Measurements from ENCODE around the gene ANKH.

DNA sequence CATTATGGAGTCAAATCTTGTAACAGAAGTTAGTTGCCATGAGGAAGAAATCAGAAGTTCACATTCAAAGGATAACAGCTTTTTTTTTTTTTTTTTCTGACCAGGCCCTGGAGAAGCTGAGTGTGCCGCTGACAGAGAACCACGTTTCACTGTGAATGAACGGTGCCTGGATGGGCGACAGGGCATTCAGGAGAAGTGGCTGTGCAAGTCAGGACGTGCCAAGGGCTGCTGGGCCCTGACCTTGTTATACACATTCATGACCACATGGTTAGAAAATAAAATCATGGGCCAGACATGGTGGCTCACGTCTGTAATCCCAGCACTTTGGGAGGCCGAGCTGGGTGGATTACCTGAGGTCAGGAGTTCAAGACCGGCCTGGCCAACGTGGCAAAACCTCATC, 91.6 kb downstream of the ANKH start:
- TF ChIP-seq, protein P1, sequence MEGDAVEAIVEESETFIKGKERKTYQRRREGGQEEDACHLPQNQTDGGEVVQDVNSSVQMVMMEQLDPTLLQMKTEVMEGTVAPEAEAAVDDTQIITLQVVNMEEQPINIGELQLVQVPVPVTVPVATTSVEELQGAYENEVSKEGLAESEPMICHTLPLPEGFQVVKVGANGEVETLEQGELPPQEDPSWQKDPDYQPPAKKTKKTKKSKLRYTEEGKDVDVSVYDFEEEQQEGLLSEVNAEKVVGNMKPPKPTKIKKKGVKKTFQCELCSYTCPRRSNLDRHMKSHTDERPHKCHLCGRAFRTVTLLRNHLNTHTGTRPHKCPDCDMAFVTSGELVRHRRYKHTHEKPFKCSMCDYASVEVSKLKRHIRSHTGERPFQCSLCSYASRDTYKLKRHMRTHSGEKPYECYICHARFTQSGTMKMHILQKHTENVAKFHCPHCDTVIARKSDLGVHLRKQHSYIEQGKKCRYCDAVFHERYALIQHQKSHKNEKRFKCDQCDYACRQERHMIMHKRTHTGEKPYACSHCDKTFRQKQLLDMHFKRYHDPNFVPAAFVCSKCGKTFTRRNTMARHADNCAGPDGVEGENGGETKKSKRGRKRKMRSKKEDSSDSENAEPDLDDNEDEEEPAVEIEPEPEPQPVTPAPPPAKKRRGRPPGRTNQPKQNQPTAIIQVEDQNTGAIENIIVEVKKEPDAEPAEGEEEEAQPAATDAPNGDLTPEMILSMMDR (IDR thresholded peaks at IDR 0.05) = no peak
- no peak for TF ChIP-seq POLR2A (IDR thresholded peaks at IDR 0.05)
